Smooth muscle cell (in vitro differentiated cells): ENCODE measurements around the gene EIF5B. TPM values are rescaled to one million over a fixed set of nuclear protein-coding genes. Genes with fewer than 3 reads are reported as not detected.
"Not testable (repeated sequence)": the region's sequence is repeated elsewhere in the genome, so short reads cannot be mapped to it uniquely, and the experiment has no call there.

ENCODE experiments used
- DNase-seq: peaks from one replicate; lab custom pipeline; 2025; ENCODE audit not compliant: unreplicated experiment; lab: John Stamatoyannopoulos, UW
- H2AFZ ChIP-seq: fragments of 200-600 bp; sonication (generic); 2 replicates; pipeline ENCODE4 v1.6.0; 2016; ENCODE audit warnings: antibody characterized with exemption, low read depth, mild to moderate bottlenecking
- H3F3A ChIP-seq: fragments of 200-600 bp; sonication (generic); 2 replicates; pipeline ENCODE4 v1.6.0; 2017; ENCODE audit warnings: antibody characterized with exemption, low read depth
- H3K27ac ChIP-seq: fragments of 200-600 bp; sonication (generic); 2 replicates; pipeline ENCODE4 v1.5.1; 2016; ENCODE audit warnings: low read depth, mild to moderate bottlenecking
- H3K27me3 ChIP-seq: fragments of 200-600 bp; sonication (generic); 2 replicates; pipeline ENCODE4 v1.6.1; 2016; ENCODE audit warnings: low read depth, mild to moderate bottlenecking
- H3K36me3 ChIP-seq: fragments of 200-600 bp; sonication (generic); 2 replicates; pipeline ENCODE4 v1.5.1; 2016; ENCODE audit warnings: low read depth
- H3K4me1 ChIP-seq: fragments of 200-600 bp; sonication (generic); 2 replicates; pipeline ENCODE4 v1.5.1; 2016; ENCODE audit warnings: low read depth
- H3K4me2 ChIP-seq: fragments of 200-600 bp; sonication (generic); 2 replicates; pipeline ENCODE4 v1.6.0; 2016; ENCODE audit warnings: mild to moderate bottlenecking
- H3K4me3 ChIP-seq: fragments of 200-600 bp; sonication (generic); 2 replicates; pipeline ENCODE4 v1.5.1; 2016; ENCODE audit warnings: mild to moderate bottlenecking
- H3K79me2 ChIP-seq: fragments of 200-600 bp; sonication (generic); 2 replicates; pipeline ENCODE4 v1.6.0; 2016; ENCODE audit warnings: low read depth, mild to moderate bottlenecking
- H3K9ac ChIP-seq: fragments of 200-600 bp; sonication (generic); 2 replicates; pipeline ENCODE4 v1.6.0; 2016; ENCODE audit warnings: low read depth
- H3K9me3 ChIP-seq: fragments of 200-600 bp; sonication (generic); replicated peaks from 2 replicates; pipeline ENCODE4 v1.5.1; 2016; ENCODE audit warnings: low read depth
- H4K20me1 ChIP-seq: fragments of 200-600 bp; sonication (generic); 2 replicates; pipeline ENCODE4 v1.6.0; 2016; ENCODE audit warnings: low read depth
- WGBS: methylation state at CpG from one replicate; pipeline ENCODE4 v1.1.7; 2016; ENCODE audit warnings: low lambda C conversion rate; 5-methylcytosine and 5-hydroxymethylcytosine counted together
- polyA plus RNA-seq: library from polyadenylated mRNA; unstranded; fragments of >200 nt; fragmentation: Nextera tagmentation; extraction: Ambion mirVana; gene quantifications from 2 replicates; pipeline ENCODE4 v1.2.1, GENCODE V29; 2016
- total RNA-seq: library from RNA; depleted of rRNA; stranded (reverse); fragments of >200 nt; gene quantifications from 2 replicates; pipeline ENCODE4 v1.2.3, GENCODE V29; 2014
- TF ChIP-seq, protein P1 (sequence below): fragments of 200-600 bp; sonication (generic); IDR thresholded peaks from 2 replicates; pipeline ENCODE4 v1.5.1; 2017; ENCODE audit warnings: borderline replicate concordance, mild to moderate bottlenecking, antibody characterized with exemption; ENCODE audit not compliant: insufficient read depth, poor library complexity, severe bottlenecking

Gene EIF5B
- total and polyA plus RNA-seq, 2 experiments from 2014 or later = 17.1 to 23.3 TPM

DNA sequence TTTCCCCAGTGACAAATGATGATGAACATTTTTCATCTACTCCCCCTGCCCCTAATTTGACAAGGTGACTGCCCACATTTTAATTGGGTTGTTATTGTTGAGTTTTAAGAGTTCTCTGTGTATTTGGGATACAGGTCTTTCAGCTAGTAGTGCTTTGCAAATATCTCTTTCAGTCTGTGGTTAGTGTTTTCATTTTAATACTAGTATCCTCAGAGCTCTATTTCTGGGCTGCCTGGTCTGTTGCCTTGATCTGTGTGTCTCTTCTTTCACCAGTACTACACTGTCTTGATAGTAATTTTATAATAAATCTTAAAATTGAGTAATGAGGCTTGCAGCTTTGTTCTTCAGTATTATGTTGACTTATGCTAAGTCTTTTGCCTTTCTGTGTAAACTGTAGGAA lies 19.7 kb downstream of the EIF5B start:
- Histone ChIP-seq H3K27ac (no peak overlapping the region), H3K4me3 (no peak overlapping the region), H2AFZ (no peak overlapping the region), H3K4me1 (no peaks in the 10 kb centered on the region), H3K9me3 (no peaks in the 10 kb centered on the region), H4K20me1 (peaks cover 82% of the 10 kb centered on the region), H3K4me2 (no peak overlapping the region), H3K9ac (no peak overlapping the region), H3K36me3 (no peaks in the 10 kb centered on the region), H3K27me3 (no peaks in the 10 kb centered on the region), H3F3A (no peaks in the 10 kb centered on the region), H3K79me2 (peaks cover 83% of the 10 kb centered on the region)
- no peak for DNase-seq
- TF ChIP-seq, protein P1, sequence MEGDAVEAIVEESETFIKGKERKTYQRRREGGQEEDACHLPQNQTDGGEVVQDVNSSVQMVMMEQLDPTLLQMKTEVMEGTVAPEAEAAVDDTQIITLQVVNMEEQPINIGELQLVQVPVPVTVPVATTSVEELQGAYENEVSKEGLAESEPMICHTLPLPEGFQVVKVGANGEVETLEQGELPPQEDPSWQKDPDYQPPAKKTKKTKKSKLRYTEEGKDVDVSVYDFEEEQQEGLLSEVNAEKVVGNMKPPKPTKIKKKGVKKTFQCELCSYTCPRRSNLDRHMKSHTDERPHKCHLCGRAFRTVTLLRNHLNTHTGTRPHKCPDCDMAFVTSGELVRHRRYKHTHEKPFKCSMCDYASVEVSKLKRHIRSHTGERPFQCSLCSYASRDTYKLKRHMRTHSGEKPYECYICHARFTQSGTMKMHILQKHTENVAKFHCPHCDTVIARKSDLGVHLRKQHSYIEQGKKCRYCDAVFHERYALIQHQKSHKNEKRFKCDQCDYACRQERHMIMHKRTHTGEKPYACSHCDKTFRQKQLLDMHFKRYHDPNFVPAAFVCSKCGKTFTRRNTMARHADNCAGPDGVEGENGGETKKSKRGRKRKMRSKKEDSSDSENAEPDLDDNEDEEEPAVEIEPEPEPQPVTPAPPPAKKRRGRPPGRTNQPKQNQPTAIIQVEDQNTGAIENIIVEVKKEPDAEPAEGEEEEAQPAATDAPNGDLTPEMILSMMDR = no peak

DNA sequence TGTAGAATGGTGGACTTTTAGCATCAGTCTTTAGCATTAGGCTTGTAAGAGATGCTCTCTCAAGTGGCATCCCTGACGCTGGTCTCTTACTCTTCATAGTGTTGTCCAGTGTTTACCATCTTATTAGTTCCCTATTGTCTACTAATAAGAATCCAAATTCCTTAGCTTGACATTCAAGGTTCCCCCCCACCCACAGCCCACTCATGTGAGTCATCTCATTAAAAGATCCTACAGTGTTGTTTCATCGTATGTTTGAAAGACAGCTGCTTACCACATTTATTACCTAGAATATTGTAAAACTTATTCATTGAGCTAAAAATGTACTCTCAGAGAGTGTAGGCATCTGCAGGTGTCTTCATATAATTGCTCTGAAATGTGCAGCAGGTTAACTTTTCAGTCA lies 28.5 kb downstream of the EIF5B start:
- TF ChIP-seq, protein P1 = no peak
- Histone ChIP-seq H4K20me1 (peaks cover 7% of the 10 kb centered on the region), H3K36me3 (peaks cover 56% of the 10 kb centered on the region), H3F3A (no peaks in the 10 kb centered on the region), H3K27ac (no peak overlapping the region), H3K4me1 (no peaks in the 10 kb centered on the region), H3K4me3 (no peak overlapping the region), H3K9me3 (no peaks in the 10 kb centered on the region), H3K27me3 (no peaks in the 10 kb centered on the region), H2AFZ (no peak overlapping the region), H3K9ac (no peak overlapping the region), H3K79me2 (no peaks in the 10 kb centered on the region), H3K4me2 (no peak overlapping the region)
- DNase-seq = no peak
- 20% methylated on average over 2 of the region's 2 CpGs for WGBS

DNA sequence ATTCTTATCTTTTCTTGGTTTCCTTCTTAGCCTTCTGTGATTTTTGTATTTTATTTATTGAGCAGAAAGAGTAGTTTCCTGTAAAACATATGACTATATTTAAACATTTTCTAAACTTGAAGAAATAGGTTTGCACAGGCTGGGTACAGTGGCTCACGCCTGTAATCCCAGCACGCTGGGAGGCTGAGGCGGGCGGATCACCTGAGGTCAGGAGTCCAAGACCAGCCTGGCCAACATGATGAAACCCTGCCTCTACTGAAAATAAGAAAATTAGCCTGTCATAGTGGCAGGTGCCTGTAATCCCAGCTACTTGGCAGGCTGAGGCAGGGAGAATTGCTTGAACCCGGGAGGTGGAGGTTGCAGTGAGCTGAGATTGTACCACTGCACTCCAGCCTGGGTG lies 31.7 kb downstream of the EIF5B start:
- H3K27me3 ChIP-seq, H3K27ac ChIP-seq, H3K79me2 ChIP-seq, H3K4me1 ChIP-seq, DNase-seq, H3K9me3 ChIP-seq, H3K9ac ChIP-seq, H3K4me3 ChIP-seq, H3K4me2 ChIP-seq, H2AFZ ChIP-seq, H4K20me1 ChIP-seq, H3F3A ChIP-seq: not testable (repeated sequence)
- H3K36me3 ChIP-seq = peaks cover 79% of the 10 kb centered on the region
- WGBS = over 99% methylated on average over 5 of the region's 5 CpGs

DNA sequence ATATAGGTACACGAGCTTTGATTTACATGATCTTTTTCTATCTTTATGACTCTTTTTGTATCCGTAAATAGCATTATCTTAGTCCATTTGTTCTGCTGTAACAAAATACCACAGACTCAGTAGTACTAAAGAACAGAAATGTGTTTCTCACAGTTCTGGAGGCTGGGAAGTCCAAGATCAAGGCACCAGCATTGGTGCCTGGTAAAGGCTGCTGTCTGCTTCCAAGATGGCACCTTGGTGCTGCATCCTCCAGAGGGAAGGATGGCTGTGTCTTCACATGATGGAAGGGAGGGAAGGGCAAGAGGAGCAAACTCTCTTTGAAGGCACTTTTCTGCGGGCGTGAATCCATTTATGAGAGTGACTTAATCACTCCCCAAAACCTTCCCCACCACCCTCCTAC lies 36.0 kb downstream of the EIF5B start:
- Histone ChIP-seq H3K79me2 (peaks cover 3% of the 10 kb centered on the region), H3K36me3 (peaks cover 61% of the 10 kb centered on the region)

More for the DNA sequence above, 36.0 kb downstream of the EIF5B start:
- Histone ChIP-seq H3K4me1 (no peaks in the 10 kb centered on the region), H3K27ac (no peak overlapping the region), H2AFZ (no peak overlapping the region), H3K9ac (no peak overlapping the region), H3K4me2 (no peak overlapping the region), H3K9me3 (no peaks in the 10 kb centered on the region), H4K20me1 (no peaks in the 10 kb centered on the region), H3F3A (no peaks in the 10 kb centered on the region), H3K4me3 (no peak overlapping the region), H3K27me3 (no peaks in the 10 kb centered on the region)
- TF ChIP-seq, protein P1 = no peak
- WGBS = 100% methylated on average over 4 of the region's 4 CpGs
- no peak for DNase-seq
